HEK293 (cell line): ENCODE data around the gene LMAN1L.

Experiments
- CTCF ChIP-seq: fragments of 450-650 bp; formaldehyde crosslinking; IDR thresholded peaks from 2 replicates; pipeline ENCODE4 v1.5.1; 2016; ENCODE audit warnings: missing biosample characterization, missing genetic modification characterization
- PBX3 ChIP-seq: sonication (generic); formaldehyde crosslinking; IDR thresholded peaks from 2 replicates; pipeline ENCODE4 v1.8.1; 2022; ENCODE audit warnings: mild to moderate bottlenecking, moderate library complexity, missing genetic modification reagents
- YY1 ChIP-seq: fragments of 450-650 bp; formaldehyde crosslinking; IDR thresholded peaks from 2 replicates; pipeline ENCODE4 v1.5.1; 2018; ENCODE audit warnings: missing biosample characterization, missing genetic modification characterization
- ZBTB49 ChIP-seq: fragments of 450-650 bp; formaldehyde crosslinking; IDR thresholded peaks from 2 replicates; pipeline ENCODE4 v1.5.1; 2016; ENCODE audit warnings: missing biosample characterization, missing genetic modification characterization, low read depth
- ZEB2 ChIP-seq: fragments of 450-650 bp; formaldehyde crosslinking; IDR thresholded peaks from 2 replicates; pipeline ENCODE4 v1.5.1; 2016; ENCODE audit warnings: missing biosample characterization, missing genetic modification characterization
- ZNF114 ChIP-seq: fragments of 450-650 bp; formaldehyde crosslinking; IDR thresholded peaks from 2 replicates; pipeline ENCODE4 v1.5.0; 2017; ENCODE audit warnings: missing biosample characterization, missing genetic modification characterization
- ZNF138 ChIP-seq: fragments of 450-650 bp; formaldehyde crosslinking; IDR thresholded peaks from 2 replicates; pipeline ENCODE4 v1.5.1; 2016; ENCODE audit warnings: missing biosample characterization, missing genetic modification characterization, borderline replicate concordance
- ZNF24 ChIP-seq: fragments of 450-650 bp; formaldehyde crosslinking; IDR thresholded peaks from 2 replicates; pipeline ENCODE4 v1.5.1; 2016; ENCODE audit warnings: missing biosample characterization, missing genetic modification characterization
- ZNF274 ChIP-seq, 2 experiments: fragments of 200-500 bp in 1 of 2; fragments of 450-650 bp in 1 of 2; sonication (Bioruptor generic) in 1 of 2; formaldehyde crosslinking in 1 of 2; IDR thresholded peaks; 2 replicates each; pipeline versions ENCODE4 v1.5.1 to v1.6.1; 2014 to 2016; ENCODE audit warnings: borderline replicate concordance in 1 of 2, inconsistent platforms in 1 of 2, low read length in 1 of 2, missing biosample characterization in 1 of 2, missing genetic modification characterization in 1 of 2
- ZNF280C ChIP-seq: fragments of 450-650 bp; formaldehyde crosslinking; IDR thresholded peaks from 2 replicates; pipeline ENCODE4 v1.5.1; 2016; ENCODE audit warnings: missing biosample characterization, missing genetic modification characterization
- ZNF544 ChIP-seq: fragments of 450-650 bp; formaldehyde crosslinking; IDR thresholded peaks from 2 replicates; pipeline ENCODE4 v1.5.0; 2017; ENCODE audit warnings: missing biosample characterization, missing genetic modification characterization
- ZSCAN30 ChIP-seq: fragments of 450-650 bp; IDR thresholded peaks from 2 replicates; pipeline ENCODE4 v1.5.1; 2018; ENCODE audit warnings: missing biosample characterization, mild to moderate bottlenecking, missing genetic modification characterization, moderate library complexity

GRCh38 chr15:74827614-74828013 is 15.0 kb downstream of the LMAN1L start:
- no peak for TF ChIP-seq ZNF138
- TF ChIP-seq CTCF (tag by site-specific recombination): 0 out of 2 replicates have a peak, but pooled peaks have one; percentile 33
- no peak for TF ChIP-seq ZNF280C (tag by site-specific recombination)
- no peak for TF ChIP-seq ZEB2 (tag by site-specific recombination)
- TF ChIP-seq PBX3: no peak
- no peak for TF ChIP-seq YY1 (tag by site-specific recombination)
- no peak for TF ChIP-seq ZNF274 (IDR thresholded peaks at IDR 0.05; ENCODE audit: low read length)
- no peak for TF ChIP-seq ZNF274 (tag by site-specific recombination; IDR thresholded peaks at IDR 0.05; ENCODE audit: borderline replicate concordance)
- TF ChIP-seq ZSCAN30 (tag by site-specific recombination): no peak
- no peak for TF ChIP-seq ZBTB49
- TF ChIP-seq ZNF114 (tag by site-specific recombination): no peak
- TF ChIP-seq ZNF24 (tag by site-specific recombination): no peak
- no peak for TF ChIP-seq ZNF544 (tag by site-specific recombination)
